Activated naive CD8-positive, alpha-beta T cell treated with anti-CD3 and anti-CD28 coated beads, Interleukin-2, amount 10 ng/mL, durations not matched to agents 7 days and 5 days (primary cell): ENCODE measurements around the gene NDUFV3. TPM values are rescaled to one million over a fixed set of nuclear protein-coding genes. Genes with fewer than 3 reads are reported as not detected.
"Not testable (repeated sequence)": the region's sequence is repeated elsewhere in the genome, so short reads cannot be mapped to it uniquely, and the experiment has no call there.

Source experiments
- ATAC-seq: fragments of 150-1000 bp; cut with Tn5 transposase; one replicate; pipeline ENCODE4 v1.10.0; 2021; ENCODE audit warnings: low read depth, moderate library complexity
- POLR2A ChIA-PET: fragments of 350-600 bp; sonication (Branson Sonifier 250); formaldehyde crosslinking; loops from one replicate; lab custom pipeline; 2021; ENCODE audit warnings: antibody characterized with exemption; lab: Charles Lee
- DNase-seq: peaks from one replicate; pipeline ENCODE4 v3.0.0; 2021
- H3K27ac Mint-ChIP-seq: one replicate; pipeline ENCODE4 v1.8.0; 2022; ENCODE audit warnings: mild to moderate bottlenecking, mixed read lengths
- H3K27me3 Mint-ChIP-seq: one replicate; pipeline ENCODE4 v1.8.0; 2022; ENCODE audit warnings: mild to moderate bottlenecking, moderate library complexity, mixed read lengths
- H3K36me3 Mint-ChIP-seq: one replicate; pipeline ENCODE4 v1.8.0; 2021; ENCODE audit warnings: mild to moderate bottlenecking, mixed read lengths
- H3K4me1 Mint-ChIP-seq: one replicate; pipeline ENCODE4 v1.8.0; 2021; ENCODE audit warnings: mixed read lengths
- H3K4me3 Mint-ChIP-seq: one replicate; pipeline ENCODE4 v1.8.0; 2022; ENCODE audit warnings: mild to moderate bottlenecking, moderate library complexity, mixed read lengths
- H3K9me3 Mint-ChIP-seq: one replicate; pipeline ENCODE4 v1.8.0; 2021; ENCODE audit warnings: mixed read lengths
- total RNA-seq, 2 experiments: library from RNA; stranded (reverse); gene quantifications; one replicate each; pipeline ENCODE4 v1.2.3, GENCODE V29; 2021

NDUFV3 gene
- total RNA-seq, 2 experiments from 2014 or later: 27.1 to 30.5 TPM

- POLR2A ChIA-PET: no interaction called here
- Mint-ChIP-seq H3K9me3 (no peaks in the 10 kb centered on the region), H3K36me3 (no peaks in the 10 kb centered on the region), H3K4me1 (peaks cover 17% of the 10 kb centered on the region), H3K27ac (no peak overlapping the region), H3K27me3 (no peaks in the 10 kb centered on the region), H3K4me3 (no peak overlapping the region)
- DNase-seq (no peak), ATAC-seq (no peak)
These were observed 9.2 kb upstream of the NDUFV3 start for GRCh38 chr21:42883921-42884320.

GRCh38 chr21:42887326-42887725, 5.8 kb upstream of the NDUFV3 start:
- peaks cover 2% of the 10 kb centered on the region for H3K4me1 Mint-ChIP-seq
- ATAC-seq (no peak), DNase-seq (no peak)
- H3K4me3 Mint-ChIP-seq: no peak overlapping the region
- no peaks in the 10 kb centered on the region for H3K27me3 Mint-ChIP-seq
- POLR2A ChIA-PET: no interaction called here
- no peaks in the 10 kb centered on the region for H3K36me3 Mint-ChIP-seq
- no peak overlapping the region for H3K27ac Mint-ChIP-seq
- H3K9me3 Mint-ChIP-seq: no peaks in the 10 kb centered on the region

DNA sequence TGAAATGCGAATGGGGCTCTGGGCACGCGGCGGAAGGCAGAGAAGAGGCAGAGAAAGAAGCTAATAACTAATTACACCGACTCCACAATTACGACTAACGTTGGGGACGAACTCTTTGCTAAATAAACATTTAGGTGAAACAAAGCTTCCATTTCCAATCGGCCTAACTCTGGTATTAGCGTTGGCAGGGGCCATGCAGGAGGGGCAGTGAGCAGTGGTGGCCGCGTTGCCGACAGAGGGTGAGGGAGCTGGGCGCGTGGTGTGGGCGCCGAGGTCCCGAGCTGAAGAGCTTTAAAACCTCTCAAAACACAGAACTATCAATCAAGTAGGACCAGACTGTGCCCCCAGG, 553 bp upstream of the NDUFV3 start:
- Mint-ChIP-seq H3K4me3 (peak overlapping the region; percentile 88), H3K27ac (peak overlapping the region; percentile 93), H3K36me3 (peaks cover 2% of the 10 kb centered on the region), H3K4me1 (peaks cover 8% of the 10 kb centered on the region), H3K27me3 (no peaks in the 10 kb centered on the region), H3K9me3 (no peaks in the 10 kb centered on the region)
- ATAC-seq (no peak), DNase-seq (no peak)
- POLR2A ChIA-PET: interaction anchor here (0.7 to 4.3 kb wide), 5 partner anchors 12 to 826 kb away, joined by 3 to 51 read pairs (median 3); partner anchors contain the start of genes PDXK and WDR4

DNA sequence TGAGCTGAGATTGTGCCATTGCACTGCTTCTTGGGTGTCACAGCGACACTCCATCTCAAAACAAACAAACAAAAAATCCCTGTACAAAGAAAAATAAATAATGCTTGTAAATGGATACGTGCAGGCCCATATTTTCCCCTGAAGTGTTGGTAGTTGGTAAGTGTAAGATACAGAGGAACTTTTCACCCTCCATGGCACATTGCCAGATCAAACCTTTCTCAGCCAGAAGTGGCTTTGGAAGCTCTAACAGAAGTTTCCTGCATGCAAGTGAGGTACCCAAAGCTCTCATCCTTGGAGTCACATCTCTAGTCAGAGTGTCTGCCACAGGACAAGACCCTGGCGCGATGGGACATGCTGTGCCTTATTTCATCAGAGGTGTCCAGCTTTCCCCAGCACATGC, 7.3 kb downstream of the NDUFV3 start:
- POLR2A ChIA-PET: no interaction called here
- no peak for ATAC-seq
- H3K27me3 Mint-ChIP-seq: no peaks in the 10 kb centered on the region
- no peak overlapping the region for H3K27ac Mint-ChIP-seq
- H3K36me3 Mint-ChIP-seq: peaks cover 16% of the 10 kb centered on the region
- no peak for DNase-seq
- H3K9me3 Mint-ChIP-seq: no peaks in the 10 kb centered on the region
- peaks cover 4% of the 10 kb centered on the region for H3K4me1 Mint-ChIP-seq
- H3K4me3 Mint-ChIP-seq: no peak overlapping the region

DNA sequence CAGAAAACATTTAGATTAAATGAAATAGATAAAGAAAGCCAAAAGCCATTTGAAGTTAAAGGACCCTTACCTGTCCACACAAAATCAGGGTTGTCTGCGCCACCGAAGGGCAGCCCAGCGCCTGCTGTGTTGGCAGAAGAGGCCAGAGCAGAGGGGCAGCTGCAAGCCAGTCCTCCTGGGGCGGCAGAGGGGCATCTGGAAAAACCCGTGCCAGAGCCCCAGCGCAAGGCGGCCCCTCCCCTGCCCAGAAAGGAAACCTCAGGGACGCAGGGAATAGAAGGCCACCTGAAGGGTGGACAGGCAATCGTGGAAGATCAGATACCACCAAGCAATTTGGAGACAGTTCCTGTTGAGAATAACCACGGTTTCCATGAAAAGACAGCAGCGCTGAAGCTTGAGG, 10.7 kb downstream of the NDUFV3 start:
- Mint-ChIP-seq H3K27ac (no peak overlapping the region), H3K4me1 (peaks cover 2% of the 10 kb centered on the region), H3K36me3 (peaks cover 13% of the 10 kb centered on the region), H3K9me3 (no peaks in the 10 kb centered on the region), H3K27me3 (no peaks in the 10 kb centered on the region), H3K4me3 (no peak overlapping the region)
- ATAC-seq (no peak), DNase-seq (no peak)
- POLR2A ChIA-PET: no interaction called here

DNA sequence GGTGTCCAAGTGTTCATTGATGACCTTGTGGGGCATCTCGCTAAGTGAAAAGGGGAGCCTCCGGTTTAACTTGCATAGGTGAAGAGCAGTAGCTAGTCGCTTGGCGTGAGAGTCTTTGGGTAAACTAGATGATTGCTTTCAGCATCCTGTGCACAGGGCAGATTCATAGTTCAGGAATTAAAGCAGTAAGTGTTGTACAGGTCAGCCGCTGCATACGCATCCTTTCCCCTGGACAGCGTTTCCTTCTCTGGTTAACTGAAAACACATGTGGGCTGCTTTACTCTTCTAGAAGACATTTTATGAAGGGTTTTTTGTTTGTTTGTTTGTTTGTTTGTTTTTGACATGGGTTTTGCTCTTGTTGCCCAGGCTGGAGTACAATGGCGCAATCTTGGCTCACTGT, 12.1 kb downstream of the NDUFV3 start:
- peaks cover 2% of the 10 kb centered on the region for H3K4me1 Mint-ChIP-seq
- POLR2A ChIA-PET: no interaction called here
- H3K27me3 Mint-ChIP-seq: no peaks in the 10 kb centered on the region
- DNase-seq (no peak), ATAC-seq (no peak)
- H3K36me3 Mint-ChIP-seq: peaks cover 11% of the 10 kb centered on the region
- no peaks in the 10 kb centered on the region for H3K9me3 Mint-ChIP-seq
- H3K4me3 Mint-ChIP-seq: no peak overlapping the region
- no peak overlapping the region for H3K27ac Mint-ChIP-seq

GRCh38 chr21:42906233-42906632, 13.1 kb downstream of the NDUFV3 start:
- Mint-ChIP-seq H3K4me1 (no peaks in the 10 kb centered on the region), H3K36me3 (peaks cover 13% of the 10 kb centered on the region), H3K4me3 (no peak overlapping the region), H3K27me3 (no peaks in the 10 kb centered on the region), H3K27ac (no peak overlapping the region), H3K9me3 (no peaks in the 10 kb centered on the region)
- no peak for DNase-seq
- no peak for ATAC-seq
- POLR2A ChIA-PET: no interaction called here

GRCh38 chr21:42908484-42908883, 15.4 kb downstream of the NDUFV3 start:
- H3K9me3 Mint-ChIP-seq, H3K27me3 Mint-ChIP-seq, H3K27ac Mint-ChIP-seq, DNase-seq, POLR2A ChIA-PET, H3K4me3 Mint-ChIP-seq, ATAC-seq, H3K4me1 Mint-ChIP-seq: not testable (repeated sequence)
- peaks cover 15% of the 10 kb centered on the region for H3K36me3 Mint-ChIP-seq

DNA sequence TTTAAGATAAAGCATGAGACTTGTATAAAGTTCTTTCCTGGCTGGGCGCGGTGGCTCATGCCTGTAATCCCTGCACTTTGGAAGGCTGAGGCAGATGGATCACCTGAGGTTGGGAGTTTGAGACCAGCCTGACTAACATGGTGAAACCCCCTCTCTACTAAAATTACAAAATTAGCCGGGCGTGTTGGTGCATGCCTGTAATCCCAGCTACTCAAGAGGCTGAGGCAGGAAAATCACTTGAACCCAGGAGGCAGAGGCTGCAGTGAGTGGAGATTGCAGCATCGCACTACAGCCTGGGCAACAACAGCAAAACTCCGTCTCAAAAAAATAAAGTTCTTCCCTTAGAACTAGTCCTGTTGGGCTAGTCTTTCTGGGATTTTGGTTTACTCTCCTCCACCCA, 18.8 kb downstream of the NDUFV3 start:
- ATAC-seq, H3K4me1 Mint-ChIP-seq, H3K4me3 Mint-ChIP-seq, DNase-seq, POLR2A ChIA-PET, H3K9me3 Mint-ChIP-seq, H3K27ac Mint-ChIP-seq, H3K27me3 Mint-ChIP-seq, H3K36me3 Mint-ChIP-seq: not testable (repeated sequence)

DNA sequence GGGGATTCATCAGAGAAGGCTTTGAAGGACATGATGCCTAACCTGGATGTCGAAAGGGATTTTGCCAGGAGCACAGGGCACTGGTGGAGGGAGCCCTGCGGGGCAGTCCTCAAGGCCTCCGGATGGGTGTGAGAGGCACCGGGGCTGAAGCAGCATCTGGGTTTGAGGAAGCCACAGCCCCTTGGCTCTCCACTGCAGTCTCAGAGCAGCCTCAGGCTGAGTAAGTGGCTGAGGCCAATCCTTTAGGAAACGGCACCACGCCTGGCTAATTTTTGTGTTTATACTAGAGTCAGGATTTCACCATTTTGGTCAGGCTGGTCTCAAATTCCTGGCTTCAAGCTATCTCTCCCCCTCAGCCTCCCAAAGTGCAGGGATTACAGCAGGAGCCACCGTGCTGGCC, 20.4 kb downstream of the NDUFV3 start:
- Mint-ChIP-seq H3K36me3 (peaks cover 6% of the 10 kb centered on the region), H3K9me3 (no peaks in the 10 kb centered on the region), H3K27ac (no peak overlapping the region), H3K4me1 (no peaks in the 10 kb centered on the region), H3K27me3 (no peaks in the 10 kb centered on the region), H3K4me3 (no peak overlapping the region)
- POLR2A ChIA-PET: no interaction called here
- DNase-seq: no peak
- ATAC-seq: no peak

GRCh38 chr21:42918291-42918690, 25.2 kb downstream of the NDUFV3 start:
- Mint-ChIP-seq H3K36me3 (peaks cover 1% of the 10 kb centered on the region), H3K9me3 (no peaks in the 10 kb centered on the region), H3K4me1 (peaks cover 2% of the 10 kb centered on the region), H3K27ac (no peak overlapping the region), H3K27me3 (no peaks in the 10 kb centered on the region), H3K4me3 (no peak overlapping the region)
- no peak for DNase-seq
- ATAC-seq: no peak
- POLR2A ChIA-PET: no interaction called here

DNA sequence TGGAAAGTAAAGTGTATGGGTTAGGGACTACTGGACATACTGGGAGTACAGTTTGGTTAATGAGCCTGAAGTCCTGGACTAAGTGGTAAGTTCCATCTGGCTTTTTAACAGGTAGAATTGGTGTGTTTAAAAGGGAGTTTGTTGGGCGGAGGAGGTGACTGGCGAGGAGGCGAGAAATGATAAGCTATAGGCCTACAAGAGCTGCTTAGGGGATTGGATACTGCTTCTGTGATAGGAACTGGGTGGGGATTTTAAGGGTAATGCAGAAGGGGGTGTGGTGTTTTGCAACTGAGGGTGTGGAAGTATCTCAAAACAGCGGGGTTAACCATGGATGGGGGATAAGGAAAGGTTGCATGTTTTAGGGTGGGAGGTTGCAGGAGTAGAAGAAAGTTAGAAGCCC, 28.8 kb downstream of the NDUFV3 start:
- H3K27ac Mint-ChIP-seq: no peak overlapping the region
- POLR2A ChIA-PET: no interaction called here
- H3K4me1 Mint-ChIP-seq: peaks cover 17% of the 10 kb centered on the region
- H3K27me3 Mint-ChIP-seq: no peaks in the 10 kb centered on the region
- H3K36me3 Mint-ChIP-seq: no peaks in the 10 kb centered on the region
- no peak for DNase-seq
- H3K9me3 Mint-ChIP-seq: no peaks in the 10 kb centered on the region
- no peak for ATAC-seq
- H3K4me3 Mint-ChIP-seq: no peak overlapping the region

GRCh38 chr21:42922918-42923317, 29.8 kb downstream of the NDUFV3 start:
- DNase-seq: no peak
- Mint-ChIP-seq H3K36me3 (no peaks in the 10 kb centered on the region), H3K27me3 (no peaks in the 10 kb centered on the region), H3K27ac (peak overlapping the region; percentile 92), H3K4me3 (no peak overlapping the region), H3K4me1 (peaks cover 17% of the 10 kb centered on the region), H3K9me3 (no peaks in the 10 kb centered on the region)
- no peak for ATAC-seq
- POLR2A ChIA-PET: no interaction called here

GRCh38 chr21:42923553-42924432, 30.7 kb downstream of the NDUFV3 start:
- no peaks in the 10 kb centered on the region for H3K27me3 Mint-ChIP-seq
- H3K36me3 Mint-ChIP-seq: no peaks in the 10 kb centered on the region

More at GRCh38 chr21:42923553-42924432, 30.7 kb downstream of the NDUFV3 start:
- H3K9me3 Mint-ChIP-seq: no peaks in the 10 kb centered on the region
- peak overlapping the region; percentile 92 for H3K27ac Mint-ChIP-seq
- peaks cover 17% of the 10 kb centered on the region for H3K4me1 Mint-ChIP-seq
- peak overlapping the region; percentile 78 for H3K4me3 Mint-ChIP-seq
- ATAC-seq: peak; percentile 99
- POLR2A ChIA-PET: no interaction called here
- DNase-seq: peak; percentile 63
